CD4-positive, alpha-beta T cell treated with Interleukin-6 at 100 ng/mL for 8 hours (primary cell): ENCODE data around the gene SASH1.

Source experiments
- DNase-seq: peaks from one replicate; pipeline ENCODE4 v3.0.0-alpha.2; 2020; ENCODE audit warnings: mixed read lengths, low spot score

SASH1 gene

DNA sequence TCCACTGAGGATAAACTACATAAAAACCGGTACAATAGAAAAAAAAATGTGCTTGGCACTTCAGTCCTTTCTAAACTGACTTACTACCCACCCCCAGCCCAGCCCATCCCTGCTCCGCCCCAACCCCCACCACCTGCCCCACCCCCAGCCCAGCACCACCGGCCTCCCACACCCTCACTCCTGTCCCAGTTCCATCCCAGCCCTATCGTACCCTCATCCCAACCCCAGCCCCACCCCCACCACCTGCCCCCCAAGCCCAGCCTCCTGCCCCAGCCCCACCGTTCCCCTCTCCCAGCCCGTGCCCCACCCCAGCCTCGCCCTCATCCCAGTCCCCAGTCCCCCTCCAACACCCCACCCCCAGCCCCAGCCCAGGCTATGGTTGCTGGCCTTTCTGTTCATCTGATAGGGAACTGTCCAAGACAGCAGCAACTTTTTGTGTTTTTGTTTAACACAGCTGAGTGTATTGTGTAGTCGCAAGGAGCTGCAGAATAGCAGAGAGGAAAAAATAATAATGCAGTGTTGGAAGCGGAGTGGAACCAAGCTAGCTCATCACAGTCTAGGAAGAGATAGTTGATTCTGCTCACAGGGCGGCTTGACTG is 61.9 kb downstream of the SASH1 start:
- no peak for DNase-seq

DNA sequence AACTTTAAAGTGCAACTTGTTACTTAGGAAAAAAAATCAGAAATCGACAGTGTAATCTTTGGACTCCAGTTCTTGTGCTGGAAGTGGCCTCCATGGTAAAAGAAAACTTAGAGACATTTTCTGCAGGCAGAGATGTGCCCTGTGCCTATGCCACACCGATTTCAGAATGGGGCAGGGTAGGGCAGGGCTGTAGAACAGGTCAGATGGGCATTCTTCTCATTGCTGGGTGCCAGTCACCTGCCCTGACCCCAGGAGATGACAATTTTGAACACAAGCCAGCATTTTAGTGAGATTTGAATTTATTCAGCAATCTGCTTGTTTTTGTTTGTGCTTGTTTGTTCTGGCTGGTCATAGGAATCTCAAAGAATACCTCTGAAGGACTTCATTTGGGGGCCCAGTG is 63.3 kb downstream of the SASH1 start:
- no peak for DNase-seq

DNA sequence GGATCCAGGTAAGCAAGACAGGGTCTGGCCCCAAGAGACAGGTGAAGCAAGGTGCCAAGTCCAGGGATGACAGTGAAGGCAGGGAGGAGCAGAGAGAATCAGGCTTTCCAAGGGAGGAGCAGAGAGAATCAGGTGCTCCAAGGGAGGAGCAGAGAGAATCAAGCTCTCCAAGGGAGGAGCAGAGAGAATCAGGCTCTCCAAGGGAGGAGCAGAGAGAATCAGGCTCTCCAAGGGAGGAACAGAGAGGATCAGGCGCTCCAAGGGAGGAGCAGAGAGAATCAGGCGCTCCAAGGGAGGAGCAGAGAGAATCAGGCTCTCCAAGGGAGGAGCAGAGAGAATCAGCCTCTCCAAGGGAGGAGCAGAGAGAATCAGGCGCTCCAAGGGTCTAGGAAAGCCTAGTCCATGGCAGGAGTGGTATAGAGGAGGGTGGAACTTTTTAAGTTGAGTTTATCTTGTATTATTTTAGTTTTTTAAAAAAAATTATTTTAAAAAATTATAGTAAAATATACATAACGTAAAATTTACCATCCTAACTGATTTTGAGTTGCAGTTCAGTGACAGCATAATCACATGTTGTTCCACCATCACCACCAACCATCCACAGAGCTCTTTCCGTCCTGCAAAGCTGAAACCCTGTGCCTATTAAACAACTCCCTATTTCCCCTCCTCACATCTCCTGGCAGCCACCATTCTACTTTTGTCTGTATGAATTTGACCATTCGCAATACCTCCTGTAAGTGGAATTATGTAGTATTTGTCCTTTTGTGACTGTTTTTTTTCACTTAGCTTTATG is 64.1 kb downstream of the SASH1 start:
- no peak for DNase-seq

DNA sequence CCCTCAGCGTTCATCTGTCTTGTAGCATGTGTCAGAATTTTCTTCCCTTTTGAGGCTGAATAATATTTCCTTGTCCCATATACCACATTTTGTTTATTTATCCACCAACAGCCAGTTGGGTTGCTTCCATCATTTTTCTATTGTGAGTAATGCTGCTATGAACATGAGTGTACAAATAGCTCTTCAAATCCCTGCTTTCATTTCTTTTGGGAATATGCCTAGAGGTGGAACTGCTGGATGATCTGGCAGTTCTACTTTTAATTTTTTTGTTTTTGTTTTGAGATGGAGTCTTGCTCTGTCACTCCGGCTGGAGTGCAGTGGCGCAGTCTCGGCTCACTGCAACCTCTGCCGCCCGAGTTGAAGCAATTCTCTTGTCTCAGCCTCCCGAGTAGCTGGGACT is 64.7 kb downstream of the SASH1 start:
- no peak for DNase-seq

DNA sequence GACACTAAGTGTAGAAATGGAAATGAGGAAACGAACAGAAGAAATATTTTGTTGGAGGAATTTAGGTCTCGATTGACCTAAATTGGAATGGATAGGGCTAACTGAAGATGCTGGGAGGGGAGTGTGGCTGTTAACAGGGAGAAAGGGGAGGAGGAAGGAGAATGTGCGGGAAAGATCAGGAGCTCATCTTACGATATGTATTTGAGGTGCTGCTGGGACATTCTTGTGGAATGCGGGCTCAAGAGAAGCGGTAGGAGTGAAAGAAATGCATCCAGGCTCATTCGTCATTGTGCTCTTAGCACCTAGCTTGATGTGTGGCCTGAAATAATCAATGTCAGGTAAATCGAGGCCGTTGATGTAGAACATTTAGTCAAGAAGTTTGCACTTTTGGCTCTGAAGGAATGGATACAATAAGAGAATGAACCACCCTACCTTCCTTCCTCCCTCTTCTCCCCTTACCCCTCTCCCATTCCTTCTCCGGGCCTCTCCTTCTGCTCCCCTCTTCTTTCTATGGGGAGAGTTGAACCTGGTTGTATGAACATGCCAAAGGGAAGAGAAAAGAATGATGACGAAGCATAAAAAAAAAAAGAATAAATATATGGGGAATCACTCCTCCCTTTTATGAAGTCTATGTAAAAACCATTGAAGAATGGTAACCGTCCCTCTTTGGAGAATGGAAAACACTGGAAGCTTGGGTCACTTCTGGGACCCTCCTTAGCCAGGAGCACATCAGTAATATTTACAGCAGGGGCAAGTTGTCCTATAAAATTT is 70.9 kb downstream of the SASH1 start:
- no peak for DNase-seq

DNA sequence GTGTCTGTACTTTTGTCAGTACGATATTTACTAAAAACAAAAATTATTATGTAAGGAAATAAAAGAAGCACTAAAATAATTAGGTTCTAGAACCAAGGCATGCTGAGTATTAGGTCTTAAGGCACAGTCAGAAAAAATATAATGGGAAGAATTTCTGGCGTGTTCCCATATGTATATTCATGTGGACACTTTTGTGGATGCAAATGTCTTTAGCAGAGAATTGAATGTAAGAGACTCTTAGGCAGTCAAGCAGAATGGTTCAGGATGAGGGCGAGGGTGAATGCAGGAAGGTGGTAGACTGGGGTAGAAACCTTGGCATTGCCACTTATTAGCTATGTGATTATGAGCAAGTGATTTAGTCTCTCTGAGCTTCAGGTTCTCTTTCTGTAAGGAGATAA is 71.5 kb downstream of the SASH1 start:
- DNase-seq: no peak

DNA sequence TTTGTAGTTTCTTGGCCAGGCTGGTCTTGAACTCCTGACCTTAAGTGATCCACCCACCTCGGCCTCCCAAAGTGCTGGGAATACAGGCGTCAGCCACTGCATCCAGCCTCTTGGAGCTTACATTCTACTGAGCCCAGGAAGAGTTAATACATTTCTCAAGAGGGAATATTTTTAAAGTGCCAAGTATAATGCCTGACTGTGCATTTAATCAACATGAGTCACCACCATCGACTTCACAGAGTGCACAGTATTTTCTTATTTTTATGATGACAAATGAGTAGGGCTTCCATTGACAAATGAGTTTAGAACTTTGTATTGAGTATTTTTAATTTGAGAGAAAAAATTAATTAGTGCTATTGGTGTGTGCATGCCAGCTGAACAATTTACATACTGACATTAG is 72.2 kb downstream of the SASH1 start:
- no peak for DNase-seq

DNA sequence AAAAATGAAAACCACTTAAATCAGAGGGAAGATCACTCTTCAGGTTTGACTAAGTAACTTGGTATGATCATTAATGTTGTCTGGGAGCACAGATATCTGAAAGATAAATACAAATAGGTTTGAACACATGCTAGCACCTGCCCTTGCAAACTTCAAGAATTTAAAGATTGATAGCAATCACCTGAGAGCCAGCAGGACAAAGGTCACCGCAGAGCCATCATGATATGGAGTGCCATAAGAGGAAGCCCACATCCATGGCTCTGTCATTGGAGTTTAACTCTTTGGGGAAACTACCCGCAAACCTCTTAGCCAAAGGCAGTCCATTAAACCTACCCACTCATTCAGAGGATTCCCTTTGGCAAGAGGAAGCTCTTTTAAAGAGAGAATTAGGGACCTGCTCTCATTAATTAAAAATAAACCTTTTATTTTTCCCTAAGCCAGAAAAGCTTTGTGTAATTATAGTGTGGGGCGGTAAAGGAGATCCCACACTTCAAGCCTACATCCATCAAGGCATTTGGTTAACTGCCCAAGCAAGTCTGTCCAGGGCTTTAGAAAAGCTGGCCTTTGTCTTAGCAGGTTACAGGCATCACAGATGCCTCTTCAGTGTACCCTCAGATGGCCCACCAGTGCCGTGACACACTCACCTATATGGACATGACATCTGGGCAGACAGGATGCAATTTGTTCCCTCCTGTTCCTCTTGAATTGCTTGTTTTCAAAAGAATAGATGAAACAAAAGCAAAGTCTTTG is 73.0 kb downstream of the SASH1 start:
- no peak for DNase-seq

DNA sequence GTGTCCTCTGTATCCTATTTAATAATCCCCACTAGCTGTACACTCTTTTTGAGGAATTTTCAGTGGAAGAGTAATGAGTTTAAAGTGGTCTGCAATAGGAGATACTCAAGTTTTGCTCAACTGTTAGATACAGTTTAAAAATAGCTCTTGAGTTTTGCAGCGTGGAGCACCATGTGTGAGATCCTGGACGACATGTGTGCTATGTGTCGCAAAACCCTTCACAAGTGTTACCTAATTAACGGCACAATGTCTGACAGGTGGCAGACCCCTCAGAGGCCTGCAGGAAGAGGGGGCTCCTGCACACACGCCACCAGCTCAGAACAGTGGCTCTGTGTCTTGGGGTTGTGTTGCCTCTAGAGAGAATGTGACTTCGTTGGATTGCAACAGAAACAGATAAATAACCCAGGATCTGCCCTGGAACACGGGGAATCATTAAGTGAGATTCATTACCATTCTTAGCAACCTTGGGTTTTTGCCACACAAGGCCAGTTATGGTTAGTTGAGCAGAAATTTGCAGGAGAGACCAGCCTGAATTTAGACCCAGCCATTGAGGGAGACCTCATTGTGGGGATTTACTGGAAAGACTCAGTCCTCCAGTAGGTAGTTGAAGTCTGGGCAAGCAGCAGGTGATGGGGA is 73.8 kb downstream of the SASH1 start:
- DNase-seq: no peak

DNA sequence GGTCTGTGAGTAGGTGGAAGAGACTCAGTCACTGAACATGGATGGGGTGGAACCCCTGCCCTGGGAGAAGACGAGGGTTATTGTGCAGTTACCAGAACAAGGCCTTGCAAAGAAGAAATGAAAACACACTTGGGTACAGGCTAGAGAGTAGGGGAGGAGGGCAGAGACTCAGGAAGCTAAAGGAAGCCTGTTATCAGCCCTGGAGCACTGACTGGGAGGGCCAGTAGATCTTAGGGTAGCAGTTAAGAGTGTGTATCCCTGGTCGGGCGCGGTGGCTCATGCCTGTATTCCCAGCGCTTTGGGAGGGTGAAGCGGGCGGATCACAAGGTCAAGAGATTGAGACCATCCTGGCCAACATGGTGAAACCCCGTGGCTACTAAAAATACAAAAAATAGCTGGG is 74.4 kb downstream of the SASH1 start:
- no peak for DNase-seq

DNA sequence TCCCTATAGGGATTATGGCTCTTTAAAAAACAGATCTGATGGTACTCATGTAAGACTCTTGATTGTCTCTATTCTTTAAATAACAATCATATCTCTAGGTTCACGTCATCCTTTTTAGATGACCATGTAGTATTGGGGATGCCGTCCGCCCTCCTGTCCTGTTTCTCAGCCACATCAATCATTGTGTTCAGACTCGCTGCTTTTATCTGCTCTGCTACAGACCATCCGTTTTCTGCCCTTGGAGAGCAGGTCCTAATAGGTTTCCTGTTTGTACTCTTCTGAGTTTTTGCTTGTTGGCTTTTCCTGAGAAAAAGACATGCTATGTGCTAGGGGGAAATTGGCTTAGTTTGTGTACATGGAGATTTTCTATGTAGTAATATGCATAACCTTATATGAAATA is 76.8 kb downstream of the SASH1 start:
- DNase-seq: no peak

DNA sequence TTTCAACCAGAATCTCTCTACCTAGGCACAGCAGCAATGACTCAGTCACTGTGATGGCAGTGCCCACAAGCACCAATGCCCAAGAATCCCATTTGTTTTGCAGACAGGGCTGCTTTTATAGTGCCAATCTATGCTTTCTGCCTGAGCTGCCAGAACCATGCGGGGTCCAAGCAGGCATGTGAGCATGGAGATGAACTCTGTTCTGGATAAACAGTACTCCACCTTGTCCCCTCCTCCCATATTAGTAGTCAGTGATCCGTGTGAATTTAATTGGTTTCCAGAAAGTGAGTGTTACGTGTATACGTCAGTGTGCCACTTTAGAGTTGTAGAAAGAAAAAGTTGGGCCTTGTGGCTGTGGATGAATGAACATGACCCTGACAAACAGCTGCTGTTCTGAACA is 79.4 kb downstream of the SASH1 start:
- DNase-seq: no peak

DNA sequence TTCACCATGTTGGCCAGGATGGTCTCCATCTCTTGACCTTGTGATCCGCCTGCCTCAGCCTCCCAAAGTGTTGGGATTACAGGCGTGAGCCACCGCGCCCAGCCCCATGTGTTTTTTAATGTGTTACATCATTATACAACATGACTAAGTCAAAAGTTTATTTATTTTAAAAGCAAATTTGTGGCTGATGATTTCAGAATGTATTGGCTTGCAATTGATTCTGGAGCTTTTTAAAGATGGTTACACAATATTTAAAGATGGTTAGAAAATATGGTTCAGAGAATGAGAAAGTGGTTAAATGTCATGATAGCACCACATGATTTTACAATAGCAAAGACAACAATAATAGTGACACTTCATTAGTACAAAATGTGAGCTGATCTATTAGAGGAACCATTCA is 80.5 kb downstream of the SASH1 start:
- DNase-seq: no peak

DNA sequence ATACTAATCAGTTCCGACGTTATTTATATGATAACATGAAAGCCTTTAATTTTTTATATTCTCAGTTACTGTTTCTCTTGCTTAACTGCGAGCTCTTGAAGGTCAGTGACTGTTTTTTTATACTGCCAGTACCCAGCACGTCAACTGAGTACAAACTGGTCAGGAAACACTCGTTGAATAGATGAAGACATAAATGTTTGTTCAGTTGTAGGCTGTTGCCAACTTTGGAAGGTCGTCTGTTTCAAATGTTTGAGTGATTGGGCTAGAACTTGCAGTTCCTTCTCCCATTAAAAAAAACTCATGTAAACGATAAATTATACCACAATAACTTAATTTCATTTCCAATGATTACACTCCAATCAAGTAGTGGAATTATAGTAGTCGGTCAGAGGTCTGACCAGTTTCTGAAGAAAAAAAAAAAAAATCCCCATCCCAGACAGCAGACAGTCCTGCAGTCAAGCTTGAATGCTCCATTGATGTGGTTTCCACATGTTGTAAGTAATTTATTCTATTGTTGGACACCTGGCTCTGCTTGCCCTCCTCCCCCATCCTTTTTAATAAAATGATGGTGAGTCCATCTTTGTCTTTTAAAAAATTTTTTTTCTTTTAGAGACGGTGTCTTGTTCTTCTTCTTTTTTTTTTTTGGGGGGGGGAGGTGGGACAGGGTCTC is 81.1 kb downstream of the SASH1 start:
- DNase-seq: no peak

DNA sequence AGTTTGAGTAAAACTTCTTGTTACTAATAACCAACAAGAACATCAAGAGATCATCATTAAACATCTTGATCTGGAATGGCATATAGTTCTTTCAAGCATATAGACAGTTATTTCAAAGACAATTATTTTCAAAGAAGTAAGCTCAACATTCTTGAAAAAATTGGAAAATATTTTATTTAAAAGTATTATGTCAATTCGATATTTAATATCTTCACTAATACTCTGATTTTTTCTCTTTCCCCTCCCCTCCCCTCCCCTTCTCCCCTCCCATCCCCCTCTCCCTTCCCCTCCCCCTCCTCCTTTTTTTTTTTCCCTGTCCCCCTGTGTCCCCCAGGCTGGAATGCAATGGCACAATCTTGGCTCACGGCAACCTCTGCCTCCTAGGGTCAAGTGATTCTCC is 82.8 kb downstream of the SASH1 start:
- no peak for DNase-seq

DNA sequence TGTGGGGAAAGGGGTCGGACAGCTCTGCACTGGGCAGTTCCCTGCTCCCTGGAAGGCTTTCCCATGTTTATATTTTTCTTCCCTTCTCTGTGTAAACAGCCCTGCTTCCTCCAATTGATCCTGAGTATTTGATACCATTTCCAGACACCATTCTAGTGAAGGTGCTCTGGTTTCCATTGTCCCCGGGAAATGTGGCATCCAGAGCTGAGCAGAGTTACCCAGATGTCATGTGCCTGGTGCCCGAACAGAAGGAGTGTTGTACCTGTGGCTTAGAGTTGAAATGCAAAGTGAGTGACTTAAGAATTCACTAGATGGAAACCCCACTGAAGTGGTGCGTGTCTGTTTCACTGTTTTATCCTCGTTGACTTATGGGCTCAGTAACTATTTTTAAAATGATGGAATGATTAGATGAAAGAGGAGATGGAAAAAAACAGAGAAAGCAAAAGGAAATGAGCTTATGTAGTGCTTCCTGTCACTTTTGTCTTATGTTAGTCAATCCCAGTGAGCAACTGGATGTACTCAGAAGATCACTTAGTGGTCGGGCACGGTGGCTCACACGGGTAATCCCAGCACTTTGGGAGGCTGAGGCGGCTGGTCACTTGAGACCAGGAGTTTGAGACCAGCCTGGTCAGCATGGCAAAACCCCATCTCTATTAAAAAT is 83.8 kb downstream of the SASH1 start:
- no peak for DNase-seq

DNA sequence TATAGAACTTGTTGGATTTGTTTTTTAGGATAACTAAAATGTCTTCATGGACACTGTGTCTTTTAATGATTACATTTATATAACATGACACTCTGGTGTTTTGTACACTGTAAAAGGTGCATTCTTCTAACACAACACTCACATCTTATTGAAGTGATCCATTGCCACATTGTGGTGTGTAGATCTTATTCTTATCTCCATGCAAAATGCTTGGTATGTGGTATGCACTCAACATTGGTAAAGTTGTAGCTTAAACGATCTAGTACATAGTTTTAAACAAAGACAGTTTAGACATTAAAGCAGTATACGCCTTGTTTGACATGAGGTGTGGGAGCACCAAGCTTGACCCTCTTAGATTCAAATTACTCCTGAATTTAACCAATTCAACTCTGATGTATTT is 84.7 kb downstream of the SASH1 start:
- DNase-seq: no peak

DNA sequence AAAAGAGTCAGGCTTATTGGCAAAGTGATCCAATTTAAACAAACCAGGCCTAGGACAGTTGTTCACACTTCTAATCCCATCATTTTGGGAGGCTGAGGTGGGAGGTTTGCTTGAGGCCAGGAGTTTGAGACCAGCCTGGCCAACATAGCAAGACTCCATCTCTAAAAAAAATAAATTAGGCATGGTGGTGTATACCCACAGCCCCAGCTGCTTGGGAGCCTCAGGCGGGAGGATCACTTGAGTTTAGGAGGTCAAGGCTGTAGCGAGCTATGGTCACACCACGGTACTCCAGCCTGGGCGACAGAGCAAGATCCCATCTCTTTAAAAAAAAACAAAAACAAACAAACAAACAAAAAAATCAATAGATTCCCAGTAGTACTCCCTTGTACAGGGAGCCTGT is 86.8 kb downstream of the SASH1 start:
- DNase-seq: no peak

DNA sequence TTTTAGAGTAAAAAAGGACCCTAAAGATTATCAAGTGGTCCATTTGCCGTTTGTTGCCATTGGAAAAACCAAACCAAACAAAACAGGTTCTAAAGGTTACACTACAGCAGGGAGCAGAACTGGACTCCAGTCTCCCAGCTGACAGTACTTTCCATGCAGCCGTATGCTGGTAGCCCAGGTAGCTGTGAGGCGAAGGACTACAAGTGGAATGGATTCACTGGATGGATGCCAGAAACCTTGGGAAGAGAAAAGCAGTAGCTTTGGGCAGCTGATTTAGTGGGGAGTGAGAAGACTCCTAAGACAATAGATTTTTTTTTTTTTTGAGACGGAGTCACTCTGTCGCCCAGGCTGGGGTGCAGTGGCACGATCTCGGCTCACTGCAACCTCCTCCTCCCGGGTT is 88.3 kb downstream of the SASH1 start:
- DNase-seq: no peak

DNA sequence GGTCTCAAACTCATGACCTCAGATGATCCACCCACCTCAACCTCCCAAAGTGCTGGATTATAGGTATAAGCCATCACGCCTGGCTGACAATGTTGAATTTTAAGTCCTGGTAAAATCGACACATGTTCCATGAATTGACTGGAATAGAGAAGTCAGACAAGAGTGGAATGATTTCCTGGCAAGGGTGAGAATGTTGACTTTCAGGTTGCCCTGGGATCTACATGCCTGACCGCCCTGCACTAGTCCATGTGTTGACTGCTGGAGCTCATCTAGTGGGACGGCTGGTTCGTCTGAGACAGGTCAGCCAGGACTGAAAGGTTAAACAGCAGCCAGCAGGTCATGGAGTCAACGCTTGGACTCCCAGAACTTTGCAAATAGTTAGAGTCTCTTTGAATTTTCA is 88.8 kb downstream of the SASH1 start:
- no peak for DNase-seq

DNA sequence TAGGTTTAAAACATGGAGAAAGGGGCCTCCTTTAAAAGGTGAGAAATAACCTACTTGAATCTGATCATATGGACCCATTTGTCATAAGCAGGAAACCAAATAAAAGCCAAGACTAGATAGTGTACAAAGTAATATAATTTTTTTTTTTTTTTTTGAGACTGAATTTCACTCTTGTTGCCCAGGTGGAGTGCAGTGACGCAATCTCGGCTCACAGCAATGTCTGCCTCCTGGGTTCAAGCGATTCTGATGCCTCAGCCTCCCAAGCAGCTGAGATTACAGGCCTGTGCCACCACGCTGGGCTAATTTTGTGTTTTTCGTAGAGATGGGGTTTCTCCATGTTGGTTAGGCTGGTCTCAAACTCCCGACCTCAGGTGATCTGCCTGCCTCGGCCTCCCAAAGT is 89.2 kb downstream of the SASH1 start:
- no peak for DNase-seq
